Measurements from ENCODE around the gene ECI2. TPM values are rescaled to one million over a fixed set of nuclear protein-coding genes. Genes with fewer than 3 reads are reported as not detected.

Gene ECI2
- total and polyA plus RNA-seq, 2 of the 13 experiments (the other 11 are each of a cell fraction or from before 2014, with no cell fraction given) = 78.5 to 228 TPM

DNA sequence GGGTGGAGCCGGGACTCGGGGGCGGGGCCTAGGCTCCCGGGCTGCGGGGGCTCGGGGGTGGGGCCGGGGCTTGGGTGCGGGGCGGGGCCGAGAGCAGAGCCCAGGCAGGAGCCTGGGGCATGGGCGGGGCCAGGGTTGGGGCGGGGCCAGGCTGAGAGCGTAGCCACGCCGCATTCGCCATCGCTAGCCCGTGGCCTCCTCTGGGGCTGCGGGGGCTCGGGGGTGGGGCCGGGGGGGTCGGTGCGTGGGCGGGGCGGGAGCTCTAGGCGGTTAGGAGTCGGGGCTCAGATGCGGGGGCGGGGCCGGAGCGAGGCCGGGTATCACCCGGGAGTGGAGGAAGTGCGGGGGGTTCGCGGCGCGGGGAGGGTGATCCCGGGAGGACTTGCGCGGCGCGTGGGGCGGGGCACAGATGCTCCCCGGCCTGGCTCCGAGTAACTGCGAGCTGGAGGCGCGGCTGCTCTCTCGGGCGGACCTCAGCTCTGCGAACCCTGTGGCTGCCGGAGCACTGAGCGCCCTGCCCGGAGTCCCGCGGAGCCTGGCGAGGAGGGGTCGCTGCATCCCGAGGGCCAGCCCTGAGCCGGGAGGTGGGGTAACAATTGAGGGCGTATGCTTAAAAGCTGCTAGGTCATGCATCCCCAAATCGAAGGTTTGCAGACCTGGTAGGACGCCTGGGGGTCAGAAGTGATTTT, 434 bp upstream of the ECI2 start (continued):
- TF ChIP-seq, protein P1, sequence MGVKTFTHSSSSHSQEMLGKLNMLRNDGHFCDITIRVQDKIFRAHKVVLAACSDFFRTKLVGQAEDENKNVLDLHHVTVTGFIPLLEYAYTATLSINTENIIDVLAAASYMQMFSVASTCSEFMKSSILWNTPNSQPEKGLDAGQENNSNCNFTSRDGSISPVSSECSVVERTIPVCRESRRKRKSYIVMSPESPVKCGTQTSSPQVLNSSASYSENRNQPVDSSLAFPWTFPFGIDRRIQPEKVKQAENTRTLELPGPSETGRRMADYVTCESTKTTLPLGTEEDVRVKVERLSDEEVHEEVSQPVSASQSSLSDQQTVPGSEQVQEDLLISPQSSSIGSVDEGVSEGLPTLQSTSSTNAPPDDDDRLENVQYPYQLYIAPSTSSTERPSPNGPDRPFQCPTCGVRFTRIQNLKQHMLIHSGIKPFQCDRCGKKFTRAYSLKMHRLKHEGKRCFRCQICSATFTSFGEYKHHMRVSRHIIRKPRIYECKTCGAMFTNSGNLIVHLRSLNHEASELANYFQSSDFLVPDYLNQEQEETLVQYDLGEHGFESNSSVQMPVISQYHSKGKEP (CRISPR knock-in tag; IDR thresholded peaks at IDR 0.05) = 0 out of 2 replicates have a peak, but pooled peaks have one; percentile 46
- TF ChIP-seq TGIF2 (CRISPR knock-in tag; IDR thresholded peaks at IDR 0.05) (0 out of 2 replicates have a peak, but pooled peaks have one; percentile 21), SYNCRIP (IDR thresholded peaks at IDR 0.05; ENCODE audit: insufficient read depth, low read depth, low read length) (no peak), SP1 (IDR thresholded peaks at IDR 0.05) (no peak), SP1 (CRISPR knock-in tag; IDR thresholded peaks at IDR 0.05) (peak; percentile 54; the same call in 1 of the 2 replicates), ZNF788 (CRISPR knock-in tag; IDR thresholded peaks at IDR 0.05; ENCODE audit: borderline replicate concordance) (peak; percentile 79; the same call in 1 of the 2 replicates), CEBPB (IDR thresholded peaks at IDR 0.05; ENCODE audit: borderline replicate concordance, low read depth, low read length) (no peak), SMARCC2 (IDR thresholded peaks at IDR 0.05) (no peak), EEA1 (CRISPR knock-in tag; IDR thresholded peaks at IDR 0.05; ENCODE audit: borderline replicate concordance) (peak; percentile 66; the same call in 1 of the 2 replicates), SALL1 (CRISPR knock-in tag; IDR thresholded peaks at IDR 0.05) (peak; percentile 89), ZFP36L1 (CRISPR knock-in tag; IDR thresholded peaks at IDR 0.05) (no peak), GTF3A (CRISPR knock-in tag; conservative IDR thresholded peaks at IDR 0.05) (no peak), HCFC1 (IDR thresholded peaks at IDR 0.05; ENCODE audit: low read depth, low read length) (0 out of 2 replicates have a peak, but pooled peaks have one; percentile 18), KLF16 (CRISPR knock-in tag; IDR thresholded peaks at IDR 0.05) (peak in 1 of 2 experiments; percentile 62; a peak in 2 of 4 replicates), ZNF674 (CRISPR knock-in tag; IDR thresholded peaks at IDR 0.05; ENCODE audit: low read depth) (no peak), KDM1A (CRISPR knock-in tag; IDR thresholded peaks at IDR 0.05) (peak; percentile 21; the same call in 1 of the 2 replicates), ZFY (CRISPR knock-in tag; IDR thresholded peaks at IDR 0.05) (peak; percentile 46; the same call in 1 of the 2 replicates), ZNF350 (CRISPR knock-in tag; IDR thresholded peaks at IDR 0.05; ENCODE audit: borderline replicate concordance, low read depth) (peak; percentile 52; the same call in 1 of the 2 replicates), NR2F1 (CRISPR knock-in tag; IDR thresholded peaks at IDR 0.05) (peak in 1 of 2 experiments; percentile 11; a peak in 1 of 4 replicates), ZNF670 (CRISPR knock-in tag; IDR thresholded peaks at IDR 0.05; ENCODE audit: borderline replicate concordance) (peak; percentile 53; the same call in 1 of the 2 replicates), RAD21 (CRISPR knock-in tag; IDR thresholded peaks at IDR 0.05) (no peak), ZNF326 (CRISPR knock-in tag; IDR thresholded peaks at IDR 0.05; ENCODE audit: borderline replicate concordance) (no peak), ZNF792 (CRISPR knock-in tag; IDR thresholded peaks at IDR 0.05) (peak; percentile 71; the same call in 1 of the 2 replicates), ZNF24 (IDR thresholded peaks at IDR 0.05) (no peak), YY1 (IDR thresholded peaks at IDR 0.05; ENCODE audit: insufficient read depth, insufficient replicate concordance, low read depth, low read length) (peak; percentile 28)
- TF ChIP-seq, protein P2, sequence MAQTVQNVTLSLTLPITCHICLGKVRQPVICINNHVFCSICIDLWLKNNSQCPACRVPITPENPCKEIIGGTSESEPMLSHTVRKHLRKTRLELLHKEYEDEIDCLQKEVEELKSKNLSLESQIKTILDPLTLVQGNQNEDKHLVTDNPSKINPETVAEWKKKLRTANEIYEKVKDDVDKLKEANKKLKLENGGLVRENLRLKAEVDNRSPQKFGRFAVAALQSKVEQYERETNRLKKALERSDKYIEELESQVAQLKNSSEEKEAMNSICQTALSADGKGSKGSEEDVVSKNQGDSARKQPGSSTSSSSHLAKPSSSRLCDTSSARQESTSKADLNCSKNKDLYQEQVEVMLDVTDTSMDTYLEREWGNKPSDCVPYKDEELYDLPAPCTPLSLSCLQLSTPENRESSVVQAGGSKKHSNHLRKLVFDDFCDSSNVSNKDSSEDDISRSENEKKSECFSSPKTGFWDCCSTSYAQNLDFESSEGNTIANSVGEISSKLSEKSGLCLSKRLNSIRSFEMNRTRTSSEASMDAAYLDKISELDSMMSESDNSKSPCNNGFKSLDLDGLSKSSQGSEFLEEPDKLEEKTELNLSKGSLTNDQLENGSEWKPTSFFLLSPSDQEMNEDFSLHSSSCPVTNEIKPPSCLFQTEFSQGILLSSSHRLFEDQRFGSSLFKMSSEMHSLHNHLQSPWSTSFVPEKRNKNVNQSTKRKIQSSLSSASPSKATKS (CRISPR knock-in tag; IDR thresholded peaks at IDR 0.05) = no peak
- TF ChIP-seq, protein P3, sequence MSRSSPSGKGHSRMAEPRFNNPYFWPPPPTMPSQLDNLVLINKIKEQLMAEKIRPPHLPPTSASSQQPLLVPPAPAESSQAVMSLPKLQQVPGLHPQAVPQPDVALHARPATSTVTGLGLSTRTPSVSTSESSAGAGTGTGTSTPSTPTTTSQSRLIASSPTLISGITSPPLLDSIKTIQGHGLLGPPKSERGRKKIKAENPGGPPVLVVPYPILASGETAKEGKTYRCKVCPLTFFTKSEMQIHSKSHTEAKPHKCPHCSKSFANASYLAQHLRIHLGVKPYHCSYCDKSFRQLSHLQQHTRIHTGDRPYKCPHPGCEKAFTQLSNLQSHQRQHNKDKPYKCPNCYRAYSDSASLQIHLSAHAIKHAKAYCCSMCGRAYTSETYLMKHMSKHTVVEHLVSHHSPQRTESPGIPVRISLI (CRISPR knock-in tag; IDR thresholded peaks at IDR 0.05; ENCODE audit: borderline replicate concordance) = no peak

Measured in HepG2 (cell line).